ENCODE data around the gene TNFRSF19. TPM values are rescaled to one million over a fixed set of nuclear protein-coding genes. Genes with fewer than 3 reads are reported as not detected.
"Not testable (repeated sequence)": the region's sequence is repeated elsewhere in the genome, so short reads cannot be mapped to it uniquely, and the experiment has no call there.

Gene TNFRSF19, protein sequence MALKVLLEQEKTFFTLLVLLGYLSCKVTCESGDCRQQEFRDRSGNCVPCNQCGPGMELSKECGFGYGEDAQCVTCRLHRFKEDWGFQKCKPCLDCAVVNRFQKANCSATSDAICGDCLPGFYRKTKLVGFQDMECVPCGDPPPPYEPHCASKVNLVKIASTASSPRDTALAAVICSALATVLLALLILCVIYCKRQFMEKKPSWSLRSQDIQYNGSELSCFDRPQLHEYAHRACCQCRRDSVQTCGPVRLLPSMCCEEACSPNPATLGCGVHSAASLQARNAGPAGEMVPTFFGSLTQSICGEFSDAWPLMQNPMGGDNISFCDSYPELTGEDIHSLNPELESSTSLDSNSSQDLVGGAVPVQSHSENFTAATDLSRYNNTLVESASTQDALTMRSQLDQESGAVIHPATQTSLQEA
- total RNA-seq (2014; rRNA removed; shearing (Covaris generic)), result 0.12 and 0.33 TPM in 2 replicates

DNA sequence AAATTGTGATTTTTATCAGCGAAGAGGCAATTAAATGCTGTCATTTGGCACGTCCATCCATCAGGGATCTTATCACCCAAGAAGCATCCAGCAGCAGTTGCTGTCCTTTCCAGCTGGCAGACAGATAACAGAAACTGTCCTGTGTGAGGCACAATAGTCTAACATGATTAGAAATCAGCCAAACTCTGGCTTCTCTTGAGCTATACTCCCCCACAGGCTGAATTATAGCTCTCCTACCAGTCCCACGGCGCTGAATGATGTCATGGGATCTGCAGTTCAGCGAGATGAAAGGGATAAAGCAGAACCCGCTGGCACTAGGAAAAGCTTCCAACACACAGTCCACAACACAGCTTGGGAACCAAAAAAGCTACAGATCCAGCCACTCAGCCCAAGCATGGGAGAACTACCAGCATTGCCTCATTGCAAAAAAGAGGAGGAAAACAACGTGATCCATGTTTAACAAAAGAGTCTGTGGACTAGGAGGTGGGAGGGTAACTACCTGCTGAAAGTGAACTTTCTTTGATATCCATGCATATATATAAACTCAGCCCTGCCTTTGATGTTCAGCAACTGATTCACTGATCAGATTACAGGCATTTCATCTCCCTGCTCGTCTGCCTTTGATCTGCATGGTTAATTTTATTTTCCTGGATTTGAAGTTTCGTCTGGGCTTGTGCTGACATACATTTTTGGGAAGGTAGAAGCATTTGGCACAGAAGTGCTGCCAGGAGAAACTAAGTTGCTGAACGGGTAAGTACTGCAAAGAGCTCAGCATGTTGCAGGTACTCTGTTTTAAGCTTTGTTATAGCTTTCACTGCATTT lies at the start of gene TNFRSF19:
Gene TNFRSF19 (plus strand): TSS at position 314 of the 822 bp plus-strand sequence. CDS start 19,772 bp downstream, outside the sequence.
- no peak for DNase-seq (ENCODE audit: low spot score)

DNA sequence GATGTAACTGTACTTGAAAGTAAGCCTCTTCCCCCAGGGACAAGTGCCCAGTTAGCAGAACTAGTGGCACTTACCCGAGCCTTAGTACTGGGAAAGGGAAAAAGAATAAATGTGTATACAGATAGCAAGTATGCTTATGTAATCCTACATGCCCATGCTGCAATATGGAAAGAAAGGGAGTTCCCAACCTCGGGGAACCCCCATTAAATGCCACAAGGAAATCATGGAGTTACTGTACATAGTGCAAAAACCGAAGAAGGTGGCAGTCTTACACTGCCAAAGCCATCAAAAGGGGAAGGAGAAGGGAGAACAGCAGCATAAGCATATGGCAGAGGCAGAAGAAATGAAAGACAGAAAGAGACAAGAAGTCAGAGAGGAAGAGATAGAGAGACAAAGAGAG lies 40.3 kb upstream of the TNFRSF19 start:
- DNase-seq (ENCODE audit: low spot score), result not testable (repeated sequence)

GRCh38 chr13:23531446-23531845 lies 38.8 kb upstream of the TNFRSF19 start:
- no peak for DNase-seq (ENCODE audit: low spot score)

DNA sequence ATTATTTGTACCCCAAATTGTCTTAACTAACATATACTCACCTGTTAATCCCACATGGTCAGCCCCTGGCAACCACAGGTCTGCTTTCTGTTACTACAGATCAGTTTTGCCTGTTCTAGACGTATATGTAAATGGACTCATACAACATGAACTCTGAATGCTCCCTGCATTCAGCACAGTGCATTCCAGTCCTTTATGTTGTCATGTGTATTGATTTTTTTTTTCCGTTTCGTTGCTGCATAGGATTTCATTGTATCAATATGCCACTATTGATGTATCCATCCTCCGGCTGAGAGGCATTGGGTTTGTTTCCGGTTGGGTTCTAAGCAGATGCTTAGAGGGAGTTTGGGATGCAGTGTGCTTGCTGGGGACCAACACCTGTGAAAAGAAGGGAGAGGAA lies 36.1 kb upstream of the TNFRSF19 start:
- no peak for DNase-seq (ENCODE audit: low spot score)

- DNase-seq (ENCODE audit: low spot score), result no peak
Measured at GRCh38 chr13:23541221-23541824, 28.9 kb upstream of the TNFRSF19 start.

- no peak for DNase-seq (ENCODE audit: low spot score)
Measured at GRCh38 chr13:23544668-23545067, 25.5 kb upstream of the TNFRSF19 start.

DNA sequence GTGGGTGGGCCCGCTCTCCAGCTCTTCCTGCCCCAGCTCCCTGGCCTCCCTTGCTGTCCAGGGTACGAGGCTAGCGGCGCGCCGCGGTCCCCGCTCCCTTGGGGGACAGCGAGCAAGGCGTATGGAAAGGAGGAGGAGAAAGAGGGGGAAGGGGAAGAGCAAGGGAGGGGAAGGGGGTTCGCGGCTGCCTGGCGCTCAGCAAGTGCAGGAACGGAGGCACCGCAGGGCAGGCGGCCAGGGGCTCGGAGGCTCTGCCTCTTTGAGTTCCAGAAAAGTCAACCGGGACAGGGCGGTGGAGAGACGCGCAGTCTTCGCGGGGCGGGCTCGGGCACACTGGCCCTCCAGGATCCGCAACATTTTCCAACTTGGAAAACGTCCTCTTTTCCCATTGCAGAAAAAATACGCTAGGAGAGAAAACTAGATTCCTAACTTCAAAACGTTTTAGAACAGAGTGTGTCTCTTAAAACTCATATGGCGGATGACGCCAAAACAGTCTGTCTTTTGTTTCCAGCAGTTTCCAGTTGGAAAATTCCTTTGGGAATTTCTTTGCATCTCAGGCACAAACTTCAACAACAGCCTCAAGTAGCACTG lies 23.1 kb upstream of the TNFRSF19 start:
- no peak for DNase-seq (ENCODE audit: low spot score)

DNA sequence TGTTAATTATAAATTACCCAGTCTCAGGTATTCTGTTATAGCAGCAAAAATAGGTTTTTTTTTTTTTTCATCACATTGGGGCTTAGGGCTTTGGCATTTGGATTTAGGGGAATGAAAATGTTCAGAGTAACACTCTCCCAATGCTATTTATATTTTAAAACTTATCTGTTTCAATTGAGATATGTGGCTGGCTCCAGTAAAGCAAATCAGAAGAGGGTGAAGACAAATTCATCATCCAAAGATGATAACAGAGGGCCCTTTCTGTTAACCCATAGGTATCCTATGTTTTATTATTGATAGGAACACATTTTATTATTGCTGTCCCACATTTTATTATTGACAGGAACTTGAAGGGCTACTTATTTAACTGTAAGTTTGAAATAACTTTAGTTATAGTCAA lies 20.5 kb upstream of the TNFRSF19 start:
- DNase-seq (ENCODE audit: low spot score), result no peak

GRCh38 chr13:23550163-23550562 lies 20.0 kb upstream of the TNFRSF19 start:
- no peak for DNase-seq (ENCODE audit: low spot score)

DNA sequence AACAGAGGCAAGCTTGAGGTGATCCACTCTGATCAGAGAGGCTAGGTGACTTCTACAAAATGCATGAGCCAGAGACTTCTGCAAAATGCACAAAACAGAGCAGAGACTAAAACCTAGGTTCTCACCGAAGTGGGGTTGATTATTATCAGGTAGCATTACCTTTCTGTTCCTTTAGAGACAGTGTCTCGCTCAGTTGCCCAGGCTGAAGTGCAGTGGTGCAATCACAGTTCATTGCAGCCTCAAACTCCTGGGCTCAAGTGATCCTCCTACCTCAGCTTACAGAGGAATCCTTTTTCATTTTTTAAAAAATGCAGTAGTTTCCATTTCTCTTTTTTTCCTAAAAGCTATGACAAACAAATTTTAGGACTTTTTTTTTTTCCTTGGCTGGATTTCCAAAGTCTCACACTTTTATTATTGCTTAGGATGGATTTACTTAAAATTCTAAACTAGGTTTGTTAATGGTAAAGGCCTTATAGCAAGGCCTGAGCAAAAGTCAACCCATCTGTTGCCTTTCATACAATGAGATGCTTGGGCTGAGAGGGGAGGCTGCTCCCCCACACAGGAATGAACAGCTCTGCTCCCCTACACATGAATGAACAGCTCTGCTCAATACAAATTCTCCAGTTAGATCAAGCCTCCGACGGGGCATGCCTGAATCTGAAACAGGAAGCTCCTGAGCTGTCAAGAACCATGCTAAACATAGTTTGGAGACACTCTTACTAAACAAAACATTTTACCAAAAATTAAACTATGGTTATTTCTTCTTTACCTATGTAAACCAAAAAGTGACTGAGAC lies 18.8 kb upstream of the TNFRSF19 start:
- DNase-seq (ENCODE audit: low spot score), result no peak

- DNase-seq (ENCODE audit: low spot score), result no peak
Measured at GRCh38 chr13:23552171-23552570, 18.0 kb upstream of the TNFRSF19 start.

DNA sequence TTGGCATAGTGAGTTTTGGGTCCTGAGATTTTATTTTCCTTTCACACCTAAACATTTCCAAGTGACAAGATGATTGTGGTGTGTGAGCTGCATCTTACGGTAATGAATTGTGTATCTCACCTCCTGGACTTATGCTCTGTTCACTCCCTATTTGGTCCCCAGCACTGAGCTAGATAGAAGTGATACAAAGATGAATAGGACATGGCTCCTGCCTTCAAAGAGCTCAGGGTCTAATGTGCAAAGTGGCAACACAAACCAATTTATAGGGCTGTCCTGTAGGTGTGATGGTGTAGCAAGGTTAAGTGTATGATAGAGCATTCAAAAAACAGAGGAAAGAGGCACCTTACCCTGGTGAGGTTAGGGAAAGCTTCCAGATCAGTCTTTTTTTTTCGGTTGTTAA lies 17.6 kb upstream of the TNFRSF19 start:
- no peak for DNase-seq (ENCODE audit: low spot score)

GRCh38 chr13:23554000-23554399 lies 16.2 kb upstream of the TNFRSF19 start:
- no peak for DNase-seq (ENCODE audit: low spot score)

- no peak for DNase-seq (ENCODE audit: low spot score)
Measured at GRCh38 chr13:23557043-23557442, 13.2 kb upstream of the TNFRSF19 start.

GRCh38 chr13:23557733-23558132 lies 12.5 kb upstream of the TNFRSF19 start:
- no peak for DNase-seq (ENCODE audit: low spot score)

- DNase-seq (ENCODE audit: low spot score), result peak; percentile 81
Measured at GRCh38 chr13:23558675-23559536, 11.3 kb upstream of the TNFRSF19 start.

DNA sequence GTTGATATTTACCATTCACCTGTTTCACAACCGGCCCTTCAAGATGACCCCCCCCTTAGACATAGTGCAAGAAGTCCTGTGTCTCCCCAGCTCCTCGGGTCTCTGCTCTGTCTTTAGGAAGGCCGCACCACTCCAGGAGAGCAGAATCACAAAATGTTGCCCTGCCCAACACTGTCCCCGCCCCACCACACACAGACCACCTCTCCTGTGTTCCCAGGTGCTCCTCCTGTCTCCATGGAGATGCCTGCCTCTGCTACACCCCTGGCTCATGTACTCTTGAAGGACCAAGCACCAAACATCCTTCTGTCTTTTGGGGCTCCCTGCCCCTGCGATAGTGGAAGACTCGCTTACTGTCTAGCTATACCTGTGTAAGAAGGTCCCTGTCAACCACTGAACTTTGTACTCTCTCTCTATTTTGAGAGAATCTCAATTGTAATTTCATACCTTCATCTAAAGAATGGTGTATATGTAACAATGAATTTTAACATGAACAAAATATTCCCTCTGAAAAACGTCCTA lies 9.6 kb upstream of the TNFRSF19 start:
- DNase-seq (ENCODE audit: low spot score), result no peak

GRCh38 chr13:23561261-23561660 lies 9.0 kb upstream of the TNFRSF19 start:
- DNase-seq (ENCODE audit: low spot score), result no peak

DNA sequence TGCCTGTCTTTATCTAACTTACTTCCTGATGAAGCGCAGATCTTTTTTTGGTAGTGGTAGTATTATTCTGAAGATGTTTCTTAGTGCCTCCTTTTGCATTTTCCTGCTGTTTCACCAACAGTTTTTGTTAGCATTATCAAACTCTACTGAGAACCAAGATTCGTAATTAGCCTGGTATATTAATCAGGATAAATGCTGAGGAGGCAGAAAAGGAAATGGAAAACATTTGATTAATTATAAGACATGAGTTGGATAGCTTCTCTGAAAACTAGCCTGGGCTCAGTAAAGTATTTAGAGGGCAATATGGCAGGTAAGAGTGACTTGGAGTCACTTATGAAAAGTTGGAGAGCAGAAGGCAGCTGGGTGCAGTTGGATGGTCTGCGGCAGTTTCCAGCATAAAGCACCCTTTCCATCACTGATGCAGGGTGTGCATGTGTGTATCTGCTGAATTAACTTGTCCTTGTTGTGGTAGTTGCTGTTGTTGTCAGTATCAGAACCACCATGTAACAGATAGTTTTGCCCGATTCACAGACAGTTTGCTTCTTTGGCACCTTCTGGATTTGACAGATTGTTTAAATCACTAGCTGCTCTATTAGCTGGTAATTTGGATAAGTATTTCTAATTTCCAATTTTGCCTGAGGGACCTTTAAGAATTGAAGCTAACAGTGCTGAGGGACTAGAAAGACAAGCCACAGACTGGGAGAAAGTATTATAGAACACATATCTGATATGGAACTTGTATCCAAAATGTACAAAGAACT lies 6.9 kb upstream of the TNFRSF19 start:
- DNase-seq (ENCODE audit: low spot score), result no peak

Measured in H4 (cell line).